ENCODE measurements around the gene ART5. TPM values are rescaled to one million over a fixed set of nuclear protein-coding genes. Genes with fewer than 3 reads are reported as not detected.

ART5 gene
- total RNA-seq (2014; rRNA removed; shearing (Covaris generic)) (not detected in 2 replicates), total RNA-seq (2022) (not detected in 2 replicates), Bru-seq, nascent RNA (percentile 10 among the genes with signal in this experiment), BruChase-seq, experiment 1, labeled RNA remaining after a 6-hour chase (not detected), BruChase-seq, experiment 2, labeled RNA remaining after a 2-hour chase (not detected)
- long read RNA-seq: 0 reads

GRCh38 chr11:3641701-3642070 lies at the start of gene ART5:
Gene ART5 (minus strand): TSS chr11:3641992. CDS start chr11:3641862, 130 bp downstream.
- H3K27ac ChIP-seq (ENCODE audit: low read depth, low read length, poor library complexity, severe bottlenecking): no peak within 1 kb of the TSS
- no peaks in the 10 kb centered on the region for H3K9me3 ChIP-seq (ENCODE audit: low read length)
- H3K79me2 ChIP-seq (ENCODE audit: insufficient read depth, low read depth, low read length): no peaks in the 10 kb centered on the region
- H3K9me2 ChIP-seq (ENCODE audit: insufficient read depth, low read length): no peaks in the 10 kb centered on the region
- no TSS peak for BruUV-seq (replicated peaks)
- no peak within 1 kb of the TSS for H2AFZ ChIP-seq (ENCODE audit: low read length)
- TF ChIP-seq, protein P1, sequence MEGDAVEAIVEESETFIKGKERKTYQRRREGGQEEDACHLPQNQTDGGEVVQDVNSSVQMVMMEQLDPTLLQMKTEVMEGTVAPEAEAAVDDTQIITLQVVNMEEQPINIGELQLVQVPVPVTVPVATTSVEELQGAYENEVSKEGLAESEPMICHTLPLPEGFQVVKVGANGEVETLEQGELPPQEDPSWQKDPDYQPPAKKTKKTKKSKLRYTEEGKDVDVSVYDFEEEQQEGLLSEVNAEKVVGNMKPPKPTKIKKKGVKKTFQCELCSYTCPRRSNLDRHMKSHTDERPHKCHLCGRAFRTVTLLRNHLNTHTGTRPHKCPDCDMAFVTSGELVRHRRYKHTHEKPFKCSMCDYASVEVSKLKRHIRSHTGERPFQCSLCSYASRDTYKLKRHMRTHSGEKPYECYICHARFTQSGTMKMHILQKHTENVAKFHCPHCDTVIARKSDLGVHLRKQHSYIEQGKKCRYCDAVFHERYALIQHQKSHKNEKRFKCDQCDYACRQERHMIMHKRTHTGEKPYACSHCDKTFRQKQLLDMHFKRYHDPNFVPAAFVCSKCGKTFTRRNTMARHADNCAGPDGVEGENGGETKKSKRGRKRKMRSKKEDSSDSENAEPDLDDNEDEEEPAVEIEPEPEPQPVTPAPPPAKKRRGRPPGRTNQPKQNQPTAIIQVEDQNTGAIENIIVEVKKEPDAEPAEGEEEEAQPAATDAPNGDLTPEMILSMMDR (conservative IDR thresholded peaks at IDR 0.05; ENCODE audit: low read length): no peak
- no peak for TF ChIP-seq EZH2phosphoT487 (IDR thresholded peaks at IDR 0.05; ENCODE audit: borderline replicate concordance, low read depth, low read length)
- CTCF ChIA-PET (ENCODE audit: unreplicated experiment): no interaction called here
- no peak within 1 kb of the TSS for H3K4me3 ChIP-seq (ENCODE audit: low read depth, low read length, poor library complexity, severe bottlenecking)
- H4K20me1 ChIP-seq (ENCODE audit: insufficient read depth, low read length): no peaks in the 10 kb centered on the region
- POLR2A ChIA-PET: no interaction called here
- H3K36me3 ChIP-seq (ENCODE audit: insufficient read depth, low read length): no peaks in the 10 kb centered on the region
- DNase-seq (ENCODE audit: low spot score): no peak
- intact Hi-C loops (cut with micrococcal nuclease; ENCODE audit: unreplicated experiment): no loop called here
- no peaks in the 10 kb centered on the region for H3K4me1 ChIP-seq (ENCODE audit: insufficient read depth, low read length, poor library complexity, severe bottlenecking)
- no peak within 1 kb of the TSS for H3K4me2 ChIP-seq (ENCODE audit: low read length)

DNA sequence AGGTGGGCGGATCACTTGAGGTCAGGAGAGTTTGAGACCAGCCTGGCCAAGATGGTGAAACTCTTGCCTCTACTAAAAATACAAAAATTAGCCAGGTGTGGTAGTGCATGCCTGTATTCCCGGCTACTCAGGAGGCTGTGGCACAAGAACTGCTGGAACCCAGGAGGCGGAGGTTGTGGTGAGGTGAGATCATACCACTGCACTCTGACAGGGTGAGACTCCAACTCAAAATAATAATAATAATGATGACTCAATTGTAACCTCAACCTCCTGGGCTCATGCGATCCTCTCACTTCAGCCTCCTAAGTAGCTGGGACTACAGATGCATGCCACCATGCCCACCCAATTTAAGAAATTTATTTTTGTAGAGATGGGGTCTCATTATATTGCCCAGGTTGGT lies 45.0 kb upstream of the ART5 start:
- ChIA-PET CTCF (ENCODE audit: unreplicated experiment) (no interaction called here), POLR2A (no interaction called here)
- no peak overlapping the region for H3K27ac ChIP-seq (ENCODE audit: low read depth, low read length, poor library complexity, severe bottlenecking)
- no peaks in the 10 kb centered on the region for H3K9me3 ChIP-seq (ENCODE audit: low read length)
- TF ChIP-seq, protein P1 (conservative IDR thresholded peaks at IDR 0.05; ENCODE audit: low read length): no peak
- no peak for TF ChIP-seq EZH2phosphoT487 (IDR thresholded peaks at IDR 0.05; ENCODE audit: borderline replicate concordance, low read depth, low read length)
- H3K79me2 ChIP-seq (ENCODE audit: insufficient read depth, low read depth, low read length): no peaks in the 10 kb centered on the region
- H3K4me2 ChIP-seq (ENCODE audit: low read length): no peak overlapping the region
- H3K4me3 ChIP-seq (ENCODE audit: low read depth, low read length, poor library complexity, severe bottlenecking): no peak overlapping the region
- BruUV-seq (replicated peaks): no TSS peak
- no peak overlapping the region for H2AFZ ChIP-seq (ENCODE audit: low read length)
- H3K36me3 ChIP-seq (ENCODE audit: insufficient read depth, low read length): peaks cover 90% of the 10 kb centered on the region
- H4K20me1 ChIP-seq (ENCODE audit: insufficient read depth, low read length): no peaks in the 10 kb centered on the region
- intact Hi-C loops (cut with micrococcal nuclease; ENCODE audit: unreplicated experiment): no loop called here
- no peak for DNase-seq (ENCODE audit: low spot score)
- no peaks in the 10 kb centered on the region for H3K9me2 ChIP-seq (ENCODE audit: insufficient read depth, low read length)
- no peaks in the 10 kb centered on the region for H3K4me1 ChIP-seq (ENCODE audit: insufficient read depth, low read length, poor library complexity, severe bottlenecking)

DNA sequence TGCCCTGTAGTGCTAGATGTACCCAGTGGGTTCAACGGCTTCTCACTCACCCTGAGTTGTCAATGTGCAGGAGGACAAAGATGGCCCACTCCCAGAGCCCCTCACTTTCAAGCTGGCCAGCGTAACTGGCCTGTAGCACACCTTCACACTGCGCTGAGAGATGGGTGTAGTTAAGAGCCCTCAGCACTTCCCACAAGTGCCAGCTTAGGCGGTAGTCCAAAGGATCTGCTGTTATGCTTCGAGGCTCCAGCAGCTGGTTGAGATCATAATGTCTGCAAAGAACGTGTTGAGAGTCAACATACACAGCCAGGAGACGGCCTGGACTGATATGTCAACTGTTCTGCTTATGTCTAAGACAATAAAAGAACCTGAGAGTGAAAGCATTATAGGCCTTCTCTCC lies 44.1 kb upstream of the ART5 start:
- no peak for DNase-seq (ENCODE audit: low spot score)
- no peaks in the 10 kb centered on the region for H3K79me2 ChIP-seq (ENCODE audit: insufficient read depth, low read depth, low read length)
- no peaks in the 10 kb centered on the region for H4K20me1 ChIP-seq (ENCODE audit: insufficient read depth, low read length)
- ChIA-PET CTCF (ENCODE audit: unreplicated experiment) (no interaction called here), POLR2A (no interaction called here)
- no peak for TF ChIP-seq EZH2phosphoT487 (IDR thresholded peaks at IDR 0.05; ENCODE audit: borderline replicate concordance, low read depth, low read length)
- TF ChIP-seq, protein P1 (conservative IDR thresholded peaks at IDR 0.05; ENCODE audit: low read length): no peak
- H2AFZ ChIP-seq (ENCODE audit: low read length): no peak overlapping the region
- BruUV-seq (replicated peaks): no TSS peak
- H3K27ac ChIP-seq (ENCODE audit: low read depth, low read length, poor library complexity, severe bottlenecking): no peak overlapping the region
- H3K36me3 ChIP-seq (ENCODE audit: insufficient read depth, low read length): peaks cover 90% of the 10 kb centered on the region
- no peaks in the 10 kb centered on the region for H3K4me1 ChIP-seq (ENCODE audit: insufficient read depth, low read length, poor library complexity, severe bottlenecking)
- H3K4me3 ChIP-seq (ENCODE audit: low read depth, low read length, poor library complexity, severe bottlenecking): no peak overlapping the region
- no peak overlapping the region for H3K4me2 ChIP-seq (ENCODE audit: low read length)
- intact Hi-C loops (cut with micrococcal nuclease; ENCODE audit: unreplicated experiment): no loop called here
- no peaks in the 10 kb centered on the region for H3K9me3 ChIP-seq (ENCODE audit: low read length)
- H3K9me2 ChIP-seq (ENCODE audit: insufficient read depth, low read length): no peaks in the 10 kb centered on the region

Measured in OCI-LY7 (cell line).